Measurements from ENCODE around the gene SLC39A5. TPM values are rescaled to one million over a fixed set of nuclear protein-coding genes. Genes with fewer than 3 reads are reported as not detected.

The SLC39A5 gene
- total and polyA plus RNA-seq, 2 of the 8 experiments (the other 6 are each of a cell fraction or from before 2014, with no cell fraction given), result 0.27 TPM; not detected in 1

DNA sequence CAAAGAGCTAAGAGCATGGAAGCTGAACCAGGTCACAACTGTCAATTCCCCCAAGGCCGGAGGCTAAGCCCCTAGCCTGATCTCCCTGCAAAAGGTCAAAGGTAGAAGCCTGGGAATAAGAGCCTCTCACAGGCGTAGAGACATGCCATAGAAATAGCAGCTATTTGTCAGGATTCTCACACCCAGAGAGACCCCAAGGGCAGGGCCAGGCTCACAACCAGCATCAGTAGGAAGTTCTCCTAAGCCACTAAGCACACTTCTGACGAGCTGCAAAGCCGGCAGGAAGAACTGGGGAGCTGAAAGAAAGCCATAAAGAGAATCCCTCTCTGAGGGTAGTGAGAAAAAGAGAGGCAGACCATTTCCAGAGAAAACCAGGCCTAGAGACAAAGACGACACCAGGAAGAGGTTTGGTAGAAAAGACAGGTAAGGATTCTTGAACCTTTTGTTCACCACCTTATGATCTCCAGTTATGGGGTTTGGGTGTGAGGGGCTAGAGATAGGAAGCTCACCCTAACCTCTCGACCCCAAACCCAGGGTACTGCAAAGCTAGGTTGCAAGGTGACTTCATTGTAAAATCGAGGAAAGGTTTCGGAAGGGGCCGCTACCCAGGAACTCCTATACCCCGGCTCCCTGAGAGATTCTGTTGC, 41.6 kb upstream of the SLC39A5 start:
- no peaks in the 10 kb centered on the region for H3K9me3 ChIP-seq (ENCODE audit: insufficient read depth in 2 of 2, low read depth in 1 of 2, low read length in 1 of 2)
- no peak for FAIRE-seq
- H4K8ac ChIP-seq (ENCODE audit: extremely low read depth, insufficient read depth, low read length), result peak overlapping the region; percentile 86
- H2BK120ac ChIP-seq (replicated peaks; ENCODE audit: low read depth, low read length), result no peak overlapping the region
- peak overlapping the region; percentile 76 for H3K27ac ChIP-seq (ENCODE audit: low read depth, low read length)
- peaks cover 2 to 8% (median 4%) of the 10 kb centered on the region in 4 experiments; a peak in 3 of 7 replicates for H3K4me1 ChIP-seq (replicated peaks in 1 of 4; ENCODE audit: control insufficient read depth in 3 of 4, insufficient read depth in 4 of 4, low read length in 3 of 4)
- peak overlapping the region; percentile 85 to 89 (median 86) for H3K9ac ChIP-seq (replicated peaks in 1 of 4; ENCODE audit: extremely low read depth in 1 of 4, low read depth in 3 of 4, low read length in 3 of 4)
- H3K23me2 ChIP-seq (ENCODE audit: low read depth, low read length), result peaks cover 11% of the 10 kb centered on the region
- peaks cover 21 to 34% (median 28%) of the 10 kb centered on the region in 4 experiments for H3K36me3 ChIP-seq (ENCODE audit: control insufficient read depth in 2 of 4, insufficient read depth in 4 of 4, low read length in 3 of 4)
- no peak overlapping the region for H2BK12ac ChIP-seq (ENCODE audit: low read depth, low read length)
- H4K5ac ChIP-seq (ENCODE audit: insufficient read length, low read depth, low read length), result peak overlapping the region; percentile 4
- peak overlapping the region; percentile 39 for H3K4ac ChIP-seq (replicated peaks; ENCODE audit: insufficient read length, low read depth, low read length)
- H4K20me1 ChIP-seq (replicated peaks in 1 of 2; ENCODE audit: control insufficient read depth in 1 of 2, insufficient read depth in 2 of 2, low read length in 2 of 2), result peaks cover 0 to 4% of the 10 kb centered on the region in 2 experiments
- no peaks in the 10 kb centered on the region for H3K27me3 ChIP-seq (replicated peaks in 1 of 4; ENCODE audit: control insufficient read depth in 3 of 4, extremely low read depth in 1 of 4, insufficient read depth in 3 of 4, low read length in 3 of 4)
- ChIA-PET CTCF (ENCODE audit: partially characterized antibody) (interaction anchor here (0.5 to 6.2 kb wide), 24 partner anchors 10 to 144 kb away, joined by 3 to 111 read pairs (median 5); partner anchors contain the start of genes ANKRD52, COQ10A, ESYT1 and MYL6), POLR2A (ENCODE audit: partially characterized antibody) (interaction anchor here (0.7 to 26.3 kb wide), 16 partner anchors 11 to 1332 kb away, joined by 3 to 656 read pairs (median 11); partner anchors contain the start of genes CNPY2, COQ10A, DDIT3 and MYL6)
- H2AFZ ChIP-seq (ENCODE audit: low read length), result no peak overlapping the region
- peak overlapping the region; percentile 27 for H3K56ac ChIP-seq (replicated peaks; ENCODE audit: insufficient read length, low read depth, low read length)
- H2BK5ac ChIP-seq (ENCODE audit: low read depth, low read length), result peak overlapping the region; percentile 87
- H3K4me2 ChIP-seq (ENCODE audit: insufficient read depth in 1 of 2, low read depth in 2 of 2, low read length in 2 of 2), result peak overlapping the region; percentile 81 to 96
- H3K79me2 ChIP-seq (ENCODE audit: control insufficient read depth in 1 of 2, insufficient read depth in 2 of 2, low read length in 2 of 2), result peaks cover 14 to 31% of the 10 kb centered on the region in 2 experiments
- no peak overlapping the region for H2BK20ac ChIP-seq (ENCODE audit: low read length)
- H3K23ac ChIP-seq (ENCODE audit: insufficient read length), result no peak overlapping the region
- no peak overlapping the region for H2BK15ac ChIP-seq (ENCODE audit: low read length)
- TF ChIP-seq KDM5A (IDR thresholded peaks at IDR 0.05; ENCODE audit: low read length), result no peak
- no peak for TF ChIP-seq SAP30 (IDR thresholded peaks at IDR 0.05; ENCODE audit: insufficient read depth, insufficient replicate concordance, low read length)
- no peak for TF ChIP-seq SIRT6 (IDR thresholded peaks at IDR 0.05; ENCODE audit: low read length)
- H3K14ac ChIP-seq (ENCODE audit: insufficient read length), result peak overlapping the region; percentile 6
- peaks cover 3% of the 10 kb centered on the region; the same call in 1 of the 2 replicates for H3K79me1 ChIP-seq (ENCODE audit: low read depth, low read length)
- no peak overlapping the region for H2AK5ac ChIP-seq (ENCODE audit: low read depth, low read length)
- no peak overlapping the region for H3K18ac ChIP-seq (ENCODE audit: extremely low read depth, low read length)
- 31% methylated on average over 10 of the region's 10 CpGs; no CpG with 5 or more reads in 1 of the 2 experiments for WGBS, 2 experiments (ENCODE audit: extremely low coverage in 1 of 2, insufficient coverage in 1 of 2, insufficient read length in 1 of 2, insufficient replicate concordance in 2 of 2, low coverage in 1 of 2, low lambda C conversion rate in 2 of 2, missing lambda C conversion rate in 1 of 2)
- peak overlapping the region; percentile 62 for H4K91ac ChIP-seq (replicated peaks; ENCODE audit: insufficient read length, low read length)
- H3K4me3 ChIP-seq (ENCODE audit: extremely low read depth in 1 of 4, insufficient read depth in 2 of 4, low read depth in 3 of 4, low read length in 4 of 4), result peak overlapping the region; percentile 82 to 95 (median 90)
- DNase-seq (ENCODE audit: low read depth in 1 of 2, low spot score in 2 of 2), result no peak
